GM23338 (cell line): ENCODE data around the gene ETV5. TPM values are rescaled to one million over a fixed set of nuclear protein-coding genes. Genes with fewer than 3 reads are reported as not detected.

Experiments used
- ATAC-seq: fragments of 200-7000 bp; cut with Tn5 transposase; 3 replicates; pipeline ENCODE4 v1.9.1; 2020
- DNase-seq: peaks from one replicate; pipeline ENCODE4 v3.0.0-alpha.2; 2015; ENCODE audit warnings: low spot score
- H2AFZ ChIP-seq: fragments of 200-600 bp; sonication (generic); 2 replicates; pipeline ENCODE4 v1.8.0; 2016; ENCODE audit warnings: antibody characterized with exemption, mild to moderate bottlenecking, moderate library complexity
- H3F3A ChIP-seq: fragments of 200-600 bp; sonication (generic); replicated peaks from 2 replicates; pipeline ENCODE4 v1.8.0; 2017; ENCODE audit warnings: antibody characterized with exemption, mixed run types, low read depth
- H3K27ac ChIP-seq: fragments of 200-600 bp; sonication (generic); 2 replicates; pipeline ENCODE4 v1.6.1; 2016; ENCODE audit warnings: low read depth
- H3K27me3 ChIP-seq: fragments of 200-600 bp; sonication (generic); 2 replicates; pipeline ENCODE4 v1.8.0; 2016; ENCODE audit warnings: mild to moderate bottlenecking, mixed run types, moderate library complexity; ENCODE audit not compliant: insufficient read depth
- H3K36me3 ChIP-seq: fragments of 200-600 bp; sonication (generic); 2 replicates; pipeline ENCODE4 v1.8.0; 2016; ENCODE audit warnings: mild to moderate bottlenecking; ENCODE audit not compliant: insufficient read depth
- H3K4me1 ChIP-seq: fragments of 200-600 bp; sonication (generic); 2 replicates; pipeline ENCODE4 v1.8.0; 2016; ENCODE audit warnings: mild to moderate bottlenecking, moderate library complexity; ENCODE audit not compliant: insufficient read depth
- H3K4me2 ChIP-seq: fragments of 200-600 bp; sonication (generic); 2 replicates; pipeline ENCODE4 v1.7.1; 2017; ENCODE audit warnings: mixed run types
- H3K4me3 ChIP-seq: fragments of 200-600 bp; sonication (generic); 2 replicates; pipeline ENCODE4 v1.6.1; 2016; ENCODE audit warnings: mixed run types
- H3K79me2 ChIP-seq: fragments of 200-600 bp; sonication (generic); replicated peaks from 2 replicates; pipeline ENCODE4 v1.8.0; 2017; ENCODE audit warnings: mild to moderate bottlenecking; ENCODE audit not compliant: insufficient read depth
- H3K9me2 ChIP-seq: fragments of 200-600 bp; sonication (generic); 2 replicates; pipeline ENCODE4 v1.8.0; 2017; ENCODE audit not compliant: insufficient read depth
- H4K20me1 ChIP-seq: fragments of 200-600 bp; sonication (generic); replicated peaks from 2 replicates; pipeline ENCODE4 v1.8.0; 2017; ENCODE audit warnings: mild to moderate bottlenecking; ENCODE audit not compliant: insufficient read depth
- H3K27ac Mint-ChIP-seq: 2 replicates; pipeline ENCODE4 v1.8.0; 2020; ENCODE audit warnings: inconsistent platforms, mild to moderate bottlenecking, moderate library complexity, mixed read lengths
- H3K27me3 Mint-ChIP-seq: 3 replicates; pipeline ENCODE4 v1.8.0; 2022; ENCODE audit warnings: low read depth, mild to moderate bottlenecking, moderate library complexity, mixed read lengths, inconsistent platforms; ENCODE audit not compliant: insufficient read depth, poor library complexity
- H3K36me3 Mint-ChIP-seq: 3 replicates; pipeline ENCODE4 v1.8.0; 2021; ENCODE audit warnings: low read depth, mild to moderate bottlenecking, inconsistent platforms, moderate library complexity, mixed read lengths
- H3K4me1 Mint-ChIP-seq: 3 replicates; pipeline ENCODE4 v1.8.0; 2020; ENCODE audit warnings: mild to moderate bottlenecking, inconsistent platforms, mixed read lengths
- H3K4me3 Mint-ChIP-seq: 3 replicates; pipeline ENCODE4 v1.8.0; 2021; ENCODE audit warnings: moderate library complexity, mild to moderate bottlenecking, inconsistent platforms, mixed read lengths
- H3K9me3 Mint-ChIP-seq: 3 replicates; pipeline ENCODE4 v1.8.0; 2020; ENCODE audit warnings: moderate library complexity, mild to moderate bottlenecking, inconsistent platforms, mixed read lengths
- EZH2phosphoT487 ChIP-seq: fragments of 200-600 bp; sonication (generic); IDR thresholded peaks from one replicate; pipeline ENCODE4 v1.8.1; 2018; ENCODE audit warnings: antibody characterized with exemption; ENCODE audit not compliant: unreplicated experiment
- POLR2AphosphoS5 ChIP-seq: IDR thresholded peaks from 2 replicates; pipeline ENCODE4 v1.6.1; 2016; ENCODE audit warnings: antibody characterized with exemption, low read depth
- ZNF114 ChIP-seq: fragments of 250-450 bp; sonication (Bioruptor Pico); IDR thresholded peaks from 2 replicates; pipeline ENCODE4 v1.5.0; 2020; ENCODE audit warnings: mild to moderate bottlenecking, moderate library complexity
- ZNF331 ChIP-seq: fragments of 250-450 bp; sonication (Bioruptor Pico); IDR thresholded peaks from 2 replicates; pipeline ENCODE4 v1.5.0; 2020; ENCODE audit warnings: low read depth, mild to moderate bottlenecking, moderate library complexity
- ZNF462 ChIP-seq: fragments of 250-450 bp; sonication (Bioruptor Pico); IDR thresholded peaks from 2 replicates; pipeline ENCODE4 v1.5.0; 2020; ENCODE audit warnings: mild to moderate bottlenecking, moderate library complexity
- polyA plus RNA-seq: library from polyadenylated mRNA; unstranded; fragments of >200 nt; fragmentation: Nextera tagmentation; extraction: Ambion mirVana; gene quantifications from 2 replicates; pipeline ENCODE4 v1.2.1, GENCODE V29; 2016
- total RNA-seq: library from RNA; depleted of rRNA; stranded (reverse); fragments of >200 nt; shearing (Covaris generic); gene quantifications from 2 replicates; pipeline ENCODE4 v1.2.3, GENCODE V29; 2014
- TF ChIP-seq, protein P1 (sequence below), 2 experiments: fragments of 200-600 bp in 1 of 2; sonication (generic) in 1 of 2; conservative IDR thresholded peaks; 2 replicates each; pipeline versions ENCODE4 v1.5.1 to v1.6.1; 2016 to 2017; ENCODE audit warnings: antibody characterized with exemption in 2 of 2, low read depth in 2 of 2, mild to moderate bottlenecking in 2 of 2, moderate library complexity in 1 of 2

Gene ETV5
- total and polyA plus RNA-seq, 2 experiments from 2014 or later: 33.5 to 57.1 TPM

DNA sequence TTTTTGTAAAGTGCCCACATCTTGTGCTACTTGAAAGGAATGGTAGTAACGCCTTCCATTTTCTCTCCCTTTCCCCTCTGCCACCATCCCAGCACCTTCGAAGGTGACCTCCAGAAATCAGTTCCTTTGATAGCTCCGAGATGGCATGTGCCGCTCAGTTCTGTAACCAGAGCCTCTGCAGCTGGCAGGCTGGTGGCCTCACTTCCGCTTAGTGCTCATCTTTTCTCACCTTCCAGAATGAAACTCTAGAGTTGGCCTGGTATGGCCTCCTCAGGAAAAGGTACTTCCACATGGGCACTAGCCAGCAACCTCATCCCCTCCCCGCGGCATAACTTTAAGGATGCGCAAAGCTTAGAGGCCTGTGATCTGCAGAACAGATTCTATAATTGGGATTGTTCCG is 38.8 kb downstream of the ETV5 start (continued):
- TF ChIP-seq ZNF462 (CRISPR knock-in tag) (no peak), POLR2AphosphoS5 (no peak)
- TF ChIP-seq, protein P1, sequence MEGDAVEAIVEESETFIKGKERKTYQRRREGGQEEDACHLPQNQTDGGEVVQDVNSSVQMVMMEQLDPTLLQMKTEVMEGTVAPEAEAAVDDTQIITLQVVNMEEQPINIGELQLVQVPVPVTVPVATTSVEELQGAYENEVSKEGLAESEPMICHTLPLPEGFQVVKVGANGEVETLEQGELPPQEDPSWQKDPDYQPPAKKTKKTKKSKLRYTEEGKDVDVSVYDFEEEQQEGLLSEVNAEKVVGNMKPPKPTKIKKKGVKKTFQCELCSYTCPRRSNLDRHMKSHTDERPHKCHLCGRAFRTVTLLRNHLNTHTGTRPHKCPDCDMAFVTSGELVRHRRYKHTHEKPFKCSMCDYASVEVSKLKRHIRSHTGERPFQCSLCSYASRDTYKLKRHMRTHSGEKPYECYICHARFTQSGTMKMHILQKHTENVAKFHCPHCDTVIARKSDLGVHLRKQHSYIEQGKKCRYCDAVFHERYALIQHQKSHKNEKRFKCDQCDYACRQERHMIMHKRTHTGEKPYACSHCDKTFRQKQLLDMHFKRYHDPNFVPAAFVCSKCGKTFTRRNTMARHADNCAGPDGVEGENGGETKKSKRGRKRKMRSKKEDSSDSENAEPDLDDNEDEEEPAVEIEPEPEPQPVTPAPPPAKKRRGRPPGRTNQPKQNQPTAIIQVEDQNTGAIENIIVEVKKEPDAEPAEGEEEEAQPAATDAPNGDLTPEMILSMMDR (conservative IDR thresholded peaks at IDR 0.05; ENCODE audit: low read depth in 2 of 2): no peak

DNA sequence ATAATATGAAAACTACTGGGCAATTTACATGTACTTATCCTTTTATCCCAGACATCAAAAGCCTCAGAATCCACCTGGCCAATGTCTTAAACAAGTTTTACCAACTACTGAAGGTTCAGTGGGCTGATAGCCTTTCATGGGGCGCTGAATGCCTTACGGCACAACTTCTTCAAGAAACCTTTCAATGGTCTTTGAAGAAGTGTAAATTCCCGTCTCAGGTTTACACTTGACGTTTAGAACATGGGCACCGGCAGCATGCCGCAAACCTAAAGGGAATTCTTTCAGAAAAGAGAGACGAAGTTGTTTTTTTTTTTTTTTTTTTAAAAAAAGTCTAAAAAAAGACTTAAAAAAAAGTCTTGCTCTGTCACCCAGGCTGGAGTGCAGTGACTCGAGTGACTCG is 39.7 kb downstream of the ETV5 start:
- DNase-seq: no peak
- Histone ChIP-seq H3K79me2 (peaks cover 30% of the 10 kb centered on the region), H3K4me3 (no peak overlapping the region), H3F3A (no peaks in the 10 kb centered on the region), H4K20me1 (no peaks in the 10 kb centered on the region; the same call in 1 of the 2 replicates), H3K27me3 (no peaks in the 10 kb centered on the region), H3K4me1 (no peaks in the 10 kb centered on the region), H2AFZ (no peak overlapping the region), H3K36me3 (peaks cover 15% of the 10 kb centered on the region), H3K4me2 (no peak overlapping the region), H3K27ac (no peak overlapping the region), H3K9me2 (no peaks in the 10 kb centered on the region)
- no peak for ATAC-seq
- H3K4me3 Mint-ChIP-seq: no peak overlapping the region
- H3K9me3 Mint-ChIP-seq: no peaks in the 10 kb centered on the region
- no peaks in the 10 kb centered on the region for H3K4me1 Mint-ChIP-seq
- H3K27ac Mint-ChIP-seq: no peak overlapping the region
- peaks cover 41% of the 10 kb centered on the region for H3K36me3 Mint-ChIP-seq
- H3K27me3 Mint-ChIP-seq: no peaks in the 10 kb centered on the region
- TF ChIP-seq ZNF114 (CRISPR knock-in tag): no peak
- TF ChIP-seq EZH2phosphoT487: no peak
- TF ChIP-seq, protein P1 (conservative IDR thresholded peaks at IDR 0.05; ENCODE audit: low read depth in 2 of 2): no peak
- no peak for TF ChIP-seq ZNF331 (CRISPR knock-in tag)
